ES-I3 (cell line): Measurements from ENCODE around the gene VAV2.
"Not testable (repeated sequence)": the region's sequence is repeated elsewhere in the genome, so short reads cannot be mapped to it uniquely, and the experiment has no call there.

ENCODE experiments used
- H3K36me3 ChIP-seq: 2 replicates; pipeline ENCODE4 v1.6.1; 2013; ENCODE audit warnings: mild to moderate bottlenecking, low read length, control low read depth, moderate library complexity; ENCODE audit not compliant: insufficient read depth
- H3K4me1 ChIP-seq: 2 replicates; pipeline ENCODE4 v1.6.1; 2013; ENCODE audit warnings: mild to moderate bottlenecking, control low read depth, low read length; ENCODE audit not compliant: insufficient read depth
- H3K9ac ChIP-seq: 2 replicates; pipeline ENCODE4 v1.6.1; 2013; ENCODE audit warnings: low read depth, mild to moderate bottlenecking, low read length, moderate library complexity
- H3K9me3 ChIP-seq: 2 replicates; pipeline ENCODE4 v1.6.1; 2013; ENCODE audit warnings: mild to moderate bottlenecking, low read length, moderate library complexity; ENCODE audit not compliant: control insufficient read depth, insufficient read depth

Gene VAV2

DNA sequence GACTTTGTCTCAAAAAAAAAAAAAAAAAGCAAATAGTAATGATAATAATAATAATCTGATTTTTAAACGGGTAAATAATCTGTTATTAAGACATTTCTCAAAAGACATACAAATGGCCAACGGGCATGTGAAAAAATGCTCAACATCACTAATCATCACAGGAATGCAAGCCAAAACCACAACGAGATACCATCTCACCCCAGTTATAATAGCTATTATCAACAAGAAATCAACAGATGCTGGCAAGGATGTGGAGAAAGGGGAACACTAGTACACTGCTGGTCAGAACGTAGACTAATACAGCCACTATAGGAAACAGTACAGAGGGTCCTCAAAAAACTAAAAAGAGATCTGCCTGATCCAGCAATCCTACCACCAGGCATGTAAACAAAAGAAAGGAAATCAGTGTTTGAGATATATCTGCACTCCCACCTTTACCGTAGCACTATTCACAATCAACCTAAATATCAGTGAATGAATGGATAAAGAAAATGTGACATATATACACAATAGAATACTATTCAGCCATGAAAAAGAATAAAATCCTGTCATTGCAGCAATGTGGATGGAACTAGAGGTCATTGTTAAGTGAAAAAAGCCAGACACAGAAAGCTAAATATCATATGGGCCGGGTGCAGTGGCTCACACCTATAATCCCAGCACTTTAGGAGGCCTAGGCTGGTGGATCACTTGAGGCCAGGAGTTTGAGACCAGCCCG is 24.9 kb downstream of the VAV2 start:
- peaks cover 5% of the 10 kb centered on the region; the same call in 1 of the 2 replicates for H3K9me3 ChIP-seq
- H3K36me3 ChIP-seq, result no peaks in the 10 kb centered on the region
- peaks cover 7% of the 10 kb centered on the region; the same call in 1 of the 2 replicates for H3K4me1 ChIP-seq
- H3K9ac ChIP-seq, result no peak overlapping the region

DNA sequence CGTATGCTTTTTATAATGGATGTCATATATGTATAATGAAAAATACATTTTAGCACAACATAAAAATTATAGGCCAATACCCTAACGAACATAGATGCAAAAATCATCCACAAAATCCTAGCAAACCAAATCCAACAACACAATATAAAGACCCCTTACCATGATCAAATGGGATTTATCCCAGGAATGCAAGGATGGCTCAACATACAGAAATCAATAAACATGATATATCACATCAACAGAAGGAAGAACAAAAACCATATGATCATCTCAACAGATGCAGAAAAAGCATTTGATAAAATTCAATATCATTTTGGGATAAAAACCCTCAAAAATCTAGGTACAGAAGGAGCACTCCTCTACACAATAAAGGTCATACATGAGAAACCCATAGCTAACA is 27.7 kb downstream of the VAV2 start:
- Histone ChIP-seq H3K4me1 (peaks cover 9% of the 10 kb centered on the region; the same call in 1 of the 2 replicates), H3K9ac (no peak overlapping the region), H3K36me3 (no peaks in the 10 kb centered on the region), H3K9me3 (peaks cover 5% of the 10 kb centered on the region; the same call in 1 of the 2 replicates)

DNA sequence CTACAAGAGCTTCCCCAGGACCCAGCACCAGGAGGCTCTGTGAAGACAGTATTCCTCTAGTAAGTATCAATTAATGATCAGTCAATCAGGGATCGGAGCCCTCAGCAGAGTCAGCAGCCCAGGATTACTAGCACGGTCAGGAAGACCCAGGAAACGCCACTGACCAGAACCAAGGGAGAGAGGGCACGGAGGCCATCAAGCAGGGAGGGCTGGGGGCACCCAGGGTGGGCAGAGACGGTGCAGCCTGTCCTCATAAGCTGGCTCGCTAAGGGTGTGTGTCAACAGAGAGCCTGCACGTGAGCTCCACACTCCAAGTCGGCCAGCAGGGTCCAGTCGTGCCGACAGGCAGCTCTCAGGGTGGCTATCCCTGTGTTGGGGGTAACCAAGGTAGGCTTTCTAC is 29.0 kb downstream of the VAV2 start:
- Histone ChIP-seq H3K4me1 (peaks cover 19% of the 10 kb centered on the region), H3K36me3 (no peaks in the 10 kb centered on the region), H3K9ac (no peak overlapping the region), H3K9me3 (peaks cover 5% of the 10 kb centered on the region; the same call in 1 of the 2 replicates)

DNA sequence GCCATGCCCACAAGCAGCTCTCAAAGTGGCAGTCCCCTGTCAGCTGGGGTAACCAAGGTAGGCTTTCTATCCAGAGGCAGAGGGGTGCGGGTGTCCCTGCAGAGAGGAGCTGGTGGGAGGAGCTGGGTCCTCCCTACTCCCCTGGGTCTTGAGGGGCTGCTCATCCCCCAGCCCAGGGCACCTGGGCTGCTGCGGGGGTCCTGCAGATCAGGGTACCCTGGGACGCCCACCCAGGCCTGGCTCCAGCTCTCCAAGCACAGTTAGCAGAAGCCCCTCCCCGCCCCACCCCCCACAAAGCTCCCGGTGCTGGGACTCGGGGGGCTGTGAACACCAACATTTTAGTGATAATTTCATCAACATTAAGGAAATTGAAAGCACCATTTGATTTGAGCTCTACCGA is 29.8 kb downstream of the VAV2 start:
- no peak overlapping the region for H3K9ac ChIP-seq

DNA sequence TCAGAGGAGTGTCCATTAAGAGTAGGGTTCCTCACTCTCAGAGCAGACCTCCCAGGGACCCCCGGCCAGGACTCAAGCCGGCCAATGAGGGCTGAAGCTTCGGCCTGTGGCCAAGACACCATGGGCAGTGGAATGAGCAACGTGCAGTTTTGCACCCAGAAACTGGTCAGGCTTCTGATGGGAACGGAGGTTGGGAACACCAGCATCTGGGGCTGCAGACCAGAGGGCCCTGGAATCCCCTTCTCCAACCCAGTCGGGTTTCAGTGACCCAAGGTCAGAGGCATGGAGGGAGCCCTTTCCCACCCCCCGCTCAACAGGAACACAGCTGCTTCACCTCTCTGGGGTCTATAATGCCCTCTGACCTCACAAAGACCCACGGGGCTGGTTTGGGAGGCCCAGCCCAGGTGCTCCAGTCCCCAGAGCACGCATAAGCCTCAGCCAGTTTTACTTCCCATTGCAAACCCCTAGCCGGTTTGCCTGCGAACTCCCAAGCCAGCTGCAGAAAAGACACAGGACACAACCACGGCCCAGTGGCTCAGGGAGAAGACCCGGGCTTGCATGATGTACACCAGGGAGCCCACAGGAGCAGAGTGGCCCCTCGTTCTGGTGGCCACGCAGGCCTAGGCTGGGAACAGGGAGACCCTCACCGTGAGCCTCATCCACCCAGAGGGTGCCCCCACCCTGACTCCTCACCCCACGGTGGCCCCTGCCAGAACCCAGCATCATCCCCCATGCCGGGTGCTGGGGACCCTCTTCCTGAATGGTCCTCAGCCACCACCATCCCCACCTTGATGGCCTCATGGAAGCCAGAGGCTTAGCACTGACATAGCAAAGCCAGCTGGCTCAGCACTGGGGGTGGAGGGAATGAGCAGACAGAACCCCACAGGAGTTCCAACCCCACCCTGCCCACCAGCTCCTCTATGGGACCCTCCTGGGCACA is 30.6 kb downstream of the VAV2 start:
- no peaks in the 10 kb centered on the region for H3K36me3 ChIP-seq
- H3K4me1 ChIP-seq, result peaks cover 30% of the 10 kb centered on the region
- H3K9me3 ChIP-seq, result peaks cover 5% of the 10 kb centered on the region; the same call in 1 of the 2 replicates
- H3K9ac ChIP-seq, result no peak overlapping the region

More for the DNA sequence above, 29.8 kb downstream of the VAV2 start:
- Histone ChIP-seq H3K9me3 (peaks cover 5% of the 10 kb centered on the region; the same call in 1 of the 2 replicates), H3K36me3 (no peaks in the 10 kb centered on the region), H3K4me1 (peaks cover 22% of the 10 kb centered on the region)

DNA sequence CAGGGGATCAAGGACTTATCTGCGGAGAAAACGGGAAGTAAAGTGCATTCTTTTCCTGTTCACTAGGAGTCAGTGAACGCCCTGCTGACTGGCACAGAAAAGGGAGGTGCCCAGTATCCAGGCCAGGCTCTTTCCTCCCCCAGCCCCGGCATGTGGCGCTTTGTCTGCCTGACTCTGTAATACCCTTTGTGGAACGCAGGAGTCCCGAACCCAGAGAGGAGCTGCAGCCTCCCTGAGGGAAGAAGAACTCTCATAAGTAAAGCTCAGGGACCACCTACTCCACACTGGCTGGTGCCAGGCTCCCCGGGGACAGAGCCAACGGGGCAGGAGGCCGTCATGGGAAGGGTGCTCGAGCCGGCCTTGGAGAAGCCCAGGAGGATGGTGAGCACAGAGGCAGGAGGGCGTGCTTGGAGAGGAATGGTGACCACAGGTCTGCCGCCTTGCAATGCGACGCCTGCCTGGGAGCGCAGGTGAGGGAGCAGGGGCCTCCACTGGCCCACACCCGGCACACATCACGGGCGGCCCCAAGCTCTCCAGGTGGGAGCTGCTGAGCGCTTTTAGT is 31.5 kb downstream of the VAV2 start:
- Histone ChIP-seq H3K36me3 (no peaks in the 10 kb centered on the region), H3K9me3 (peaks cover 5% of the 10 kb centered on the region; the same call in 1 of the 2 replicates), H3K4me1 (peaks cover 38% of the 10 kb centered on the region), H3K9ac (no peak overlapping the region; the same call in 1 of the 2 replicates)

DNA sequence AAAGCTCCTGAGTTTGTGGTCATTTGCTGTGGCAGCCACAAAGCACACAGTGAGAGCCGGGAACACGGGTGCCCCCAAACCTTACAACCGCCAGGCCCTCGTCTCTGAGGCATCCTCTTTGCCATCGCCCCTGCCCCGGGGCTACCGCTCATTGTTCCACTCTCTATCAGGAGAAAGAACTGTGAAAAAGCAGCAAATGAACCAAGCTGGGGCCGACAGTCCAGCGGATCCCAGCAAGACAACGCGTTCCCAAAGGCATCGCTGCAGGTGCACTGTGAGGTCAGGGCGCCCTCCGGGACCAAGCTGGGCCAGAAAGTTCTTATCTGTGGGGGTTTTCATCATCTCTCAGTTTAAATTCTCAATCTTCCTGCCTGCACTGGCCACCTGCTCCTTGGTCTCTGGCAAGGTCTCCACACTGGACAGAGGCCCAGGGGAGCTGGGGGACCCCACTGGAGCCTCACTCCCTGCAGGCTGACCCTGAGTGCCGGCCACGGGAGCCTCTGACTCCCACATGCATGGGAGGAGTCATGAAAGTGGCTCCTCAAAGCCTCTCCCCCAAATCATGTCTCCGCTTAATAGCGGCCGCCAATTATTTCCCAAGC is 32.1 kb downstream of the VAV2 start:
- Histone ChIP-seq H3K9ac (no peak overlapping the region), H3K36me3 (no peaks in the 10 kb centered on the region), H3K4me1 (peaks cover 38% of the 10 kb centered on the region), H3K9me3 (peaks cover 5% of the 10 kb centered on the region; the same call in 1 of the 2 replicates)

DNA sequence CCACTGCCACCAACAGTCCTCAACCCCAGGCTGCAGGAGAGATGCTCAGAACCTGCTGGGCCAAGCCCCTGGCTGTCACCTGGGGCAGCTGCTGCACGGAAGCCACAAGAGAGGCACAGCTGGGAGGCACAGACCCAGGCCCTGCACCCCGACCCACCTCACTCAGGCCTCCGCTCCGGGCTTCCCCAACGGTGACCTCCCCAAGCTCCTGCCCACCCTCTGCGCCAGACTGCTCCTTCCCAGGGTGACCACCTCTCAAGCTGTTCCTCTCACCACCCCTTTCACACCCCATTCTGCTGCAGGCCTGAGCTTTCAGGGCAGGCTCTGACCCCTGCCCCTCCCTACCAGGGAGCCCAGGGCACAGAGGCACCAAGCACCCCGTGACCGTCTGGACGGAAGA is 33.0 kb downstream of the VAV2 start:
- Histone ChIP-seq H3K4me1 (peaks cover 38% of the 10 kb centered on the region), H3K9me3 (no peaks in the 10 kb centered on the region), H3K9ac (no peak overlapping the region; the same call in 1 of the 2 replicates), H3K36me3 (no peaks in the 10 kb centered on the region)

DNA sequence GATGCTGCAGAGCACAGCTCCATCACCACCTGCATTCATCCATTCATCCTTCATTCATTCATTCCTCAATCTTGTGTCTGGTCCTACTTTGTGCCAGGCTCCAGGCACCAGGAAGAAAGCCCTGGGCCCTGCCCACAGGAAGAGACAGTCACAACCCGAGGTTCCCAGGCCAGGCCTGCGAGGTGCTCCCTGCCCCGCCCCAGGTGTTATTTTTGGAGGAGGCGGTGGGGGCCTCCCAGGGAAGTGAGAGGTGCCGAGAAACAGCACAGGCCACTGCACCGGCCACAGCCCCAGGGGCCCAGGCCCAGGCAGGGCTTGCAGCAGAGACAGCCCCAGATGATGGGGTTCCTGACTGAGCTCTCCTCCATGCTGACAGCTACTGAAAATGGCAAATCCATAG is 33.4 kb downstream of the VAV2 start:
- H3K9ac ChIP-seq, result no peak overlapping the region; the same call in 1 of the 2 replicates
- peaks cover 38% of the 10 kb centered on the region for H3K4me1 ChIP-seq
- H3K36me3 ChIP-seq, result no peaks in the 10 kb centered on the region
- no peaks in the 10 kb centered on the region for H3K9me3 ChIP-seq

DNA sequence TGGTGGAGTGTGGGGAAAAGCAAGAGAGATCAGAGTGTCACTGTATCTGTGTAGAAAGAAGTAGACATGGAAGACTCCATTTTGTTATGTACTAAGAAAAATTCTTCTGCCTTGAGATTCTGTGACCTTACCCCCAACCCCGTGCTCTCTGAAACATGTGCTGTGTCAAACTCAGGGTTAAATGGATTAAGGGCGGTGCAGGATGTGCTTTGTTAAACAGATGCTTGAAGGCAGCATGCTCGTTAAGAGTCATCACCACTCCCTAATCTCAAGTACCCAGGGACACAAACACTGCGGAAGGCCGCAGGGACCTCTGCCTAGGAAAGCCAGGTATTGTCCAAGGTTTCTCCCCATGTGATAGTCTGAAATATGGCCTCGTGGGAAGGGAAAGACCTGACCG is 34.4 kb downstream of the VAV2 start:
- peaks cover 38% of the 10 kb centered on the region for H3K4me1 ChIP-seq

DNA sequence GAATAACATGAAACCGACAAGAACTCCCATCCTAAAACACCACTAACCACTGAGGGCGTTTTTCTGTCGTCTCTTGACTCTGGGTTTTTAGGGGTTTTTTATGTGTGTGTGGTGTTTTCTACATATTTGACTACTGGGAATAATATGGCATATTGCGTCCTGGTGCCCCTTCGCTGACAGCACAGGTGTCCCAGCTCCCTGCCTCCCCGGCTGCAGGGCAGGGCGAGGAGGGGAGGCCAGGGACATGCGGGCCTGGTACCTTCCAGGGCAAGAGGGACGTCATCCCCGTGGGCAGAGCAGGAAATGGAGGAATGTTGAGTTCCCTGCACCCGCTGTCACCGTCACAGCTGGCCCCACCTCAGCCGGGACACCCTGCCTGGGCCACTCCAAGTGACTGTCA is 34.8 kb downstream of the VAV2 start:
- Histone ChIP-seq H3K9ac (no peak overlapping the region), H3K4me1 (peaks cover 38% of the 10 kb centered on the region), H3K9me3 (no peaks in the 10 kb centered on the region), H3K36me3 (no peaks in the 10 kb centered on the region)

More for the DNA sequence above, 34.4 kb downstream of the VAV2 start:
- not testable (repeated sequence) for H3K9ac ChIP-seq, H3K9me3 ChIP-seq, H3K36me3 ChIP-seq

DNA sequence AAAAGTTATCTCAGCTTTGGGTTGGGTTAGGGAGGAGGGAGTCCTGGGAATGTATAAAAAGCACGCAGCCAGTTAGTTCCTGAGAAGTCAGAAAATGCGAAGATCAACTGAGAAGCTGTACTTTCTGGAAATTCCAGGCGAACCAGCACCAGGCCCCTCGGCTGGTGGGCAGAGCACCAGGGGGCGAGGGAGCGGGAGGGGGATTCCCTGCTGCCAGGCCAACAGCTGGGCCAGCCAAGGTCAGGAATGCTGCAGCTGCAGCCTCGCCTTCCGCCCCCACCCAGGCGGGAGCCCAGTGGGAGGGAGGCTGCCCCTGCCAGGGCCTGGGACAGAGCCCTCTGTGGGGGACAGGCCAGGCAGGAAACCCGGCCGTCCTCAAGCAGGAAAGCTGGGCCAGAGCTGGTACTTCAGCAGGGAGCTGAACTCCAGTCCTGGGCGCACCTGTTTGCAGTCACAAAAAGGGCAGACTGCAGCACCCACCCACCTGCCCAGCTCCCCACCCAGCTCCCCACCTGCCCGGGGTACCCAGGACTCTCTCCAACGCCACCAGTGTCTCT is 35.5 kb downstream of the VAV2 start:
- Histone ChIP-seq H3K36me3 (no peaks in the 10 kb centered on the region), H3K9me3 (no peaks in the 10 kb centered on the region), H3K4me1 (peaks cover 36% of the 10 kb centered on the region), H3K9ac (0 out of 2 replicates have a peak overlapping the region, but pooled peaks have one; percentile 11)

DNA sequence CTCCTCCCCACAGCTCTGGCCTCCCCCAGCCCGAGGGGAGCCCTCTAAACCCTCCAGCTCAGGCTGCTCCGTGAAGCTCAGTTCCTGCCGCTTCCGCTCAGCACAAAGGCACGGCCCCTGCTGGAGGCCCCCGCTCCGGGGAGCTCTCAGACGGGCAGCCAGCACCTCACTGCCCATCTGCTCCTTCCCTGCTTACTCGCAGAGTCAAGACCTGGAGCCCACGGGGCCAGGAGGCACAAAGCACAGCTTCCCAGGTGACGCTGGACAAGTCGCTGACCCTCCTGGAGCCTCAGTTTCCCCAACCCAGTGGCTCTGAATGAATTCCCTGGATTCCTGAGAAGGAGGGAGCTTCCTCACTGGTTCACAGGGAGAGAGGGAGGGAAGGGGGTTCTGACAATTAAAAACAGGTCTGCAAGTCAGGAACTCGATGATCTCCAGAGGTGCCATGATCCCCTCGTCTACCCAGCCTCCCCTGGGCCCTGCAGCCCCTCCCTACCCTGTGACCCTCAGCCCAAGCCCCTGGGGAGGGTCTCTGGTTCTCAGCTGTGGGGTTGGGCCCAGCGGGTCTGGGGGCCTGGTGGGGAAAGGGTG is 36.2 kb downstream of the VAV2 start:
- peak overlapping the region; percentile 11; the same call in 1 of the 2 replicates for H3K9ac ChIP-seq

More for the DNA sequence above, 36.2 kb downstream of the VAV2 start:
- Histone ChIP-seq H3K36me3 (no peaks in the 10 kb centered on the region), H3K4me1 (peaks cover 30% of the 10 kb centered on the region), H3K9me3 (no peaks in the 10 kb centered on the region)
